DMS53 treated with DMSO at 0.1 percent for 48 hours (cell line): ENCODE measurements around the gene VWA5B1.
A peak's percentile ranks its signal among the peaks of the same experiment; 100 is the strongest.
"Not testable (repeated sequence)": the region's sequence is repeated elsewhere in the genome, so short reads cannot be mapped to it uniquely, and the experiment has no call there.

Experiments
- DNase-seq: peaks from one replicate; lab custom pipeline; 2025; ENCODE audit not compliant: unreplicated experiment; lab: John Stamatoyannopoulos, UW

VWA5B1 gene

DNA sequence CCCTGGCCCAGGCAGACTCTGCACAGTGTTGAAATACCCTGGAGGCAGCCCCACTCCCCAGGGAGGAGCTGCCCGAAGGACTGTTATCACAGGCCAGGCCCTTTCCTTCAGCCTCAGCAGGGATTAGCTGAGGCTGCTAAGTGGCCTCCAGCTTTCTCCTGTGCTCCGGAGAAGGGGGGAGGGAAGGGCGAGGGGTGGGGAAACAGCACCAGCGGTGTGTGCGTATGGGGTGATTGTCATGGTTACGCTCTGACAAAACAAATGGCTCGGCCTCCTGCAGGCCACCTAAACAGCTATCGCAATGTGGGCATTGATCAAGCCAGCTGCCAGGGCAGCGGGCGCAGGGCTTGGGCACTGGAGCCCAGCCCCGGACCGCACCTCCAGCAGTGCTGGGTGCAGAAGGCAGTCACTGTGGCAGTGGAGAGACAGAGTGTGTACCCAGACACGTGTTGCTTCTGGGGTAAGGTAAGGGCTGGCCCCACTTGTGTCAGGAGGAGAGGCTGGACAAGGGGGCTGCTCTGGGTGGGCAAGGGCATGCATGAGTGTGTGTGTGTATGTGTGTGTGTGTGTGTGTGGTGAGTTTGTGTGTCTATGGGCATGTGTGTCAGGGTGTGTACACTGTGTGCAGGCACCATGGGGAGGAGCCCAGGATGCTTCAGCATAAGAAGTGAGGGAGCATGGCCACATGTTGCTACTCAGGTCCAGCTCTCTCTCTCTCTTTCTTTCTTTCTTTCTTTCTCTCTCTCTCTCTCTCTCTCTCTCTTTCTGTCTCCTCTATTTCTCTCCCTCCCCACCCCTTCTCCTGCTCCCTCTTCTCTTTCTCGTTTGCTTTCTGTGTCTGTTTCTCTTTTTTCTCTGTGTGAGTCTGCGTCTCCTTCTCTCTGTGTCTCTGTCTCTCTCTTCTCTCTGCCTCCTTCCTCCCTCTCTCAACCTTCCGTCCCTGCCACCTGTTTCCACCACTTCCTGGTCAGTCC is at the start of gene VWA5B1:
Gene VWA5B1, plus strand, starts transcription at position 252 of the 974 bp plus-strand sequence. CDS start 19,727 bp downstream, outside the sequence.
- no peak for DNase-seq

DNA sequence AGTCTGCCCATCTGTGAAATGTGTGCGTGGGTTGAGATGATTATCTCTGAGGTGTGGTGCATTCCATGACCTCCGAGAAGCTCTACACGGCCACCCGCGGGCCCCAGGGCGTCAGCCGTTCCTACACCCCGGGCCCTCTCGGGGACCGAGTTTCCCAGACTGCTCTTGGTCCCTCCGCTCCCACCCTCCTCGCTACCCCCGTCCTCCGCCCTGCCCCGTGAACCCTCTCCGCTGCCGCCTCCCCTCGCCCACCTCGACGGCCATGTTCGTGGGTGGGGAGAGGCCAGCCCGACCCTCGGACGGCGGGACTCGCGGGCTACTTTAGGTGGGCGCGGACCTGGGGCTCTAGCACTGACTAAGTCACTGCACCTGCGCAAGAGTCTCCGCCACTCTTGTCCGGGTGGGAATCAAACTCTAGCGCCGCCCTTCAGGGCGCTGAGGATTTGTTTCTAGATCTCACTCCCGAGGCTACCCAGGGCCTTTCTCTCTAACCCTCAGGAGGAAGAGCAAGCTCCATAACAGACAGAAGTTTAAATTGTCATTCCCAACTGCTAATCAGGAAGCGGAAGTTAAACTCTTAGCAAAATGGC is 47.7 kb upstream of the VWA5B1 start:
- no peak for DNase-seq

GRCh38 chr1:20248971-20249612 is 41.6 kb upstream of the VWA5B1 start:
- DNase-seq: no peak

DNA sequence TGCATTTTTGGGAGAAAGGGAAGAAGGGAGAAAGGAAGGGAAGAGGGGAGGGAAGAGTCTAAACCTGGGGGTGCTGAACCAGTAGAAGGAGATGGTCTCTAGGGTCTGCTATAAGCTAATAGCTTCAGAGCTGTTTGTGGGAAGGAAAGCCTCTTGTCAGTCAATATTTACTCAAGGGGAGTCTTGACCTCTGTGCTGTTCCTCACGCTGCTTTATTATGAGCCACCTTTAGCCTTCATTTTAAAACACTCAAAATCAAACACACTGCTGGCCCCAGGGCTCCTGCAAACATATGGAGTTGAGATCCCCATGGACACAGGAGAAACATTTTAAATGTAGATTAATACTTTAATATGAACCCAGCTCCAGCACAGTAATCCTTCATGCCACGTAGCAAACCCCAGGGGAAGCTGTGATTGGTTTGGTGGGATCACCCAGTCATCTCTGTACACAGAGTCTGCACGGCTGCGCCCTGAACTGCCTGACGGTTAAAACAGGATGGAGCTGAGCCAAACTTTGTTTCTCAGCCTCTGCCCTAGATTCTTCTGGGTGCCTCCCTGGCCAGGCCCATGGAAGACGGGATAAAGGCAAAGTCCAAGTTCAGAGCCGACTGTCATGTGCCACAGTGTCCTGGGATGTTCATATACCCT is 40.2 kb upstream of the VWA5B1 start:
- DNase-seq: no peak

GRCh38 chr1:20252587-20252986 is 38.1 kb upstream of the VWA5B1 start:
- no peak for DNase-seq

GRCh38 chr1:20255666-20256065 is 35.0 kb upstream of the VWA5B1 start:
- DNase-seq: peak; percentile 69

DNA sequence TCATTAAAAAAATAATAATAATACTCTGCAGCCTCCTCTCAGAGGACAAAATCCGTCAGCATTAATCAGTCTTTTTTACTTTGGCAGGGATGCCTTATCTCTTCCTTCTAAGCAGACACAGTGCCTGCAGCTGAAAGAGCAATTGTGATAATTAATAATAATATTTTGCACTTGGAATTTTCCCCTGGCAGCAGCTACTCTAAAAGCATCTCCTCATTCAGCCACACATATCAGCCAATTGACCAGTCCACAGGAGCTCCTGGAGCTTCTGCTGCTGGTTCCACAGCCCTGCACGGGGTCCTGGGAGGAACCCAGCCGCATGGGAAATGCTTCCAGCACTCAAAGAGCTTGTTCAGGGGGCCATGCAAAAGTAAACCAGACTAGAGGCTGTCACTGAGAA is 31.0 kb upstream of the VWA5B1 start:
- no peak for DNase-seq

- no peak for DNase-seq
Observed at GRCh38 chr1:20261095-20261494, 29.6 kb upstream of the VWA5B1 start.

- DNase-seq: no peak
Observed at GRCh38 chr1:20262810-20263534, 27.7 kb upstream of the VWA5B1 start.

DNA sequence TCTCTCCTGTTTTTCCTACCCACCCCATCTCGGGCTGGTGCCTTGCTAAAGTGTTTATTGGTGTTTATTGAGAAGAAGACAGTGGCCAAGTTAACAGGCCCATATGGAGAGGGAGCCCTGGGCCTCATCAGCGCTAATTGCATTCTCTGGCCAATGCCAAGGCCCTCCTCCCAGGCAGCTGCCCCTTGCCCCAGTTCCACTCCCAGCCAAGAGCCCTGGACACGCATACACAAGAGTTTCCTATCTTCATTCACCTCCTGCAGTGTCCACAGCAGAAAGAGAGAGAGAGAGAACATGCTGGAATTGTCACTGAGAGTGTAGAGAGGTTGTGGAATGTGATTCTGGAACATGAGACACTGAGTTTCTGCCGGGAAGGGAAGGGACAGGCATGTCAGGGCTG is 25.4 kb upstream of the VWA5B1 start:
- DNase-seq: no peak

DNA sequence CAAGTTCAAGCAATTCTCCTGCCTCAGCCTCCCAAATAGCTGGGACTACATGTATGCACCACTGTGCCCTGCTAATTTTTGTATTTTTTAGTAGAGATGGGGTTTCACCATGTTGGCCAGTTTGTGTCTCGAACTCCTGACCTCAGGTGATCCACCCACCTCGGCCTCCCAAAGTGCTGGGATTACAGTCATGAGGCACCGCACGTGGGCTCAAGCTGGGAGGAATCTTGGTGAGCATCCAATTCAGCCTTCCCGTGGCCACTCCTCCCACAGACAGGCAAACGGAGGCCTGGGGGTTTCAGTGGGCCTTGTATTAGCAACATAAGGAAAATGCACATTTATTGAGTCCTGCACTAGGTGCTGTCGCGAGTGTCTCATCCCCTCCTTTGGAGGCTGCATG is 24.5 kb upstream of the VWA5B1 start:
- DNase-seq: no peak

GRCh38 chr1:20266642-20267041 is 24.0 kb upstream of the VWA5B1 start:
- no peak for DNase-seq

DNA sequence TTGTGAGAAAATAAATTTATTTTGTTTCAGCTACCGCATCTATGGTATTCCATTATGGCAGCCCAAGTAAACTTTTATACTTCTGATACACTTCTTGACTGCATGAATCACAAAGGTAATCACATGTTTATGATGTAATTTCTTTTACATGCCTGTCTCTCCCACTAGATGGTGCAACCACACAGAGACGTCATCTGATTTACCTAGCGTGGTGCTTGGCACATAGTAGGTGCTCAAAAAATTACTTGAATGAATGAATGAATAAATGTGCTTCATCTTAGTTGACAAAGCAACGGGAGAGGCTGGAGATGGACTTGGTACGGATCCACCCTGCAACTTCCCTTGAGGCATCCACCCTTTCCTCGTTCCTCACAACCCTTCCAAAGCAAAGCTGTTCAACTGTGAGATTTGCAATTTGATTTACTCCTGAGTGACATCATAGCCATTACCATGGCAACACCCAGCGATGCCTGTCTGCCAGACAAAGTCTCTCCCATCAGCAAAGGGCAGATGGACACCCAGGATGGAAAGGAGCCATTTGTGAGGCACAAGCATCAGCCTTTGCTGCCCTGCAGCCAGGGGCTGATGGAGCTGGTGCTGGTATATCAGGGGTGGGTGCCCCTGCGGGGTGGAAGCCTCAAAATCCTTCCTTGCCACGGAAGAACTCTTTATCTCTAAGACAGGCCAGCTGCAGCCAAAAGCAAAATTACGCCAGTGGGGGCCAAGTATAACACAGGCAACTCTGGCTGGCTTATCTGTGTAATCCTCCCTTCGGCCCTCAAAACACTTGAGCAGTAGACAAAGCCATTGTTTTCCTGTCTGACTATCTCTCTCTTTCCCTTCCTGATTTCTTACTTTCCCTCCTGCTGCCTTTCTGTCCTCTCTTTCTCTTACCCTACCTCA is 18.9 kb upstream of the VWA5B1 start:
- no peak for DNase-seq

DNA sequence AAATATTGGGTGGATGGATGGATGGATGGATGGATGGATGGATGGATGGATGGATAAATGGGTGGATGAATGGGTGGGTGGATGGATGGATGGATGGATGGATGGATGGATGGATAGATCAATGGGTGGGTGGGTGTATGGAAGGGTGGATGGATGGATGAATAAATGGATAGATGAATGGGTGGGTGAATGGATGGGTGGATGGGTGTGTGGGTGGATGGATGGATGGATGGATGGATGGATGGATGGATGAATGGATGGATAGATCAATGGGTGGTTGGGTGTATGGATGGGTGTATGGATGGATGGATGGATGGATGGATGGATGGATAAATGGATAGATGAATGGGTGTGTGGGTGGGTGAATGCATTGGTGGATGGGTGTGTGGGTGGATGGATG is 17.0 kb upstream of the VWA5B1 start:
- DNase-seq: not testable (repeated sequence)

- no peak for DNase-seq
Observed at GRCh38 chr1:20275319-20275925, 15.3 kb upstream of the VWA5B1 start.

DNA sequence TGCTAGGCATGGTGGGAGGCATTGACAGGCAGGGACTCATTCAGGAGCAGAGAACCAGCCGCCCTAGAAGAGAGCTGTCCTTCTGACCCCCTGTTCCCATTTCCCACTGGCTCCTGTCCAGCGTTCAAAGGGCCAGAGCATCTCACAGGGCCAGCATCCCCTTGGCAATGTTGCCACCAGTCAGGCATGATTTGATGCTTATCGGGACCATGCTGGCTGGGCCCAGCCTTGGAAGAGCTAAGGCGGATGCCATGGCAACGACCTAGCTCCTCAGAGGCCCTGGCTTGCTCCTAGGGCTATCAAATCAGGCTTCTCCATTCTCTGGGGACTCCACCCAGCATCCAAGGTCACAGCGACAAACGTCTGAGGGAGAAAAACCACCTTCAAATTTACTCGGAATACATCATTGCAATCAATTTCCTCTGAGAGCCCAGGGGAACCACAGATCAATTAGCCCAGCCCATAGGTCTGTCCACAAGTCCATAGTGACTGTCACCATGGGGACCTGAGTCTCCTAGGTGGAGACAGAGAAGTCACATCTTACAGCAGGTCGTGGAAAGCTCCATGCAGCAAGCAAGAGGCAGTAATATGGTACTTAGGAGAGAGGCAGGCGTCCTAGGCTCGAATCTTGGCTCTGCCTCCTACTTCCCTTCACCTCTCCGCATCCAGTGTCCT is 14.1 kb upstream of the VWA5B1 start:
- no peak for DNase-seq

DNA sequence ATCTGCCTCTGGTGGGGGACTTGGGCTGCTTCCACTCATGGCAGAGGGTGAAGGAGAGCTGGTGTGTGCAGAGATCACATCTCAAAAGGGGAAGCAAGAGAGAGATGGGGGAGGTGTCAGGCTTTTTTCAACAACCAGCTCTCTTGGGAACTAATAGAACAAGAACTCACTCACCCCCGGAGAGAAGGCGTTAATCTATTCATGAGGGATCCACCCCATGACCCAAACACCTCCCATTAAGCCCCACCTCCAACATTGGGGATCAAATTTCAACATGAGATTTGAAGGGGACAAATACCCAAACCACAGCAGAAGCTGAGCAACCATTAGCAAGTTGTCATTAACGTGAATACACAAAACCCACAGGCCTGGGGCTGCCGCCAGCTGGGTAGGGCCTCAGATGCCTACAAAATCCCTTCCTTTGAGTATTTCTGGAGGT is 12.0 kb upstream of the VWA5B1 start:
- DNase-seq: no peak

DNA sequence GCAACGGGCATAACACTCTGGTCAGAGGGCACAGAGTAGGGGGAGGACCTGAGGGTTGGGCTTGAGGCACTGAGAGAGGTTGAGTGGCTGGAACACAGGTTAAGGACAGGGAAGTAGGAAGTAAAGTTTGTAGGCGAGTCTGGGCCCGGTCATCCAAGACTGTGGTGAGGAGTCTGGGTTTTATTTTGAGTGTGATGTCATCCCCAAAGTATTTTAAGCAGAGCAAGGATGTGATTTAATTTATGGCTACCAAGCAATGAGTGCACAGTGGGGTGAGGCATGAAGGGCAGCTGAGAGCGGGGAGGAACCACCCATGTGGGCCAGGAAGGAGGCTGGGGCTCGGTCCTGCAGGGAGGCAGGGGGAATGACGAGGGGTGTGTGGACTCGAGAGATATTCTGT is 11.2 kb upstream of the VWA5B1 start:
- no peak for DNase-seq

DNA sequence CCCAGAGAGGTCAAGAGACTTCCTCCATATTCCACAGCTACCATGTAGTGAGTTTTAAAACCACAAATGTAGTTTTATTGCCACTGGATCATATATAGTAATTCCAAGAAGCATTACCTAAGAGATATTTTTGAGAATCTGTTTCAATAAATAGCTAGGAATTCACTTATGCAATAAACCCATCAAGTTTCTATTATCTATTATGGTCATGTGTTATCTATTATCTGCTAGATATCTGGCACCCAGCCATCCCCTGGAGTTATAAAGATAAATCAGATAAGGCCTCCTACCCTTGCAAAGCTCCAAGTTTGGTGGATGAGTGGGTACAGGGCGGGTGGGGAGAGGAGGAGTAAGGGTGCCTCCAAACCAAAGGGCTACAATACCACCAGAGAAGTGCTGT is 10.3 kb upstream of the VWA5B1 start:
- no peak for DNase-seq
